ES-I3 (cell line): ENCODE measurements around the gene PEX19.

Experiments
- H3K36me3 ChIP-seq: 2 replicates; pipeline ENCODE4 v1.6.1; 2013; ENCODE audit warnings: mild to moderate bottlenecking, low read length, control low read depth, moderate library complexity; ENCODE audit not compliant: insufficient read depth
- H3K4me1 ChIP-seq: 2 replicates; pipeline ENCODE4 v1.6.1; 2013; ENCODE audit warnings: mild to moderate bottlenecking, control low read depth, low read length; ENCODE audit not compliant: insufficient read depth
- H3K9ac ChIP-seq: 2 replicates; pipeline ENCODE4 v1.6.1; 2013; ENCODE audit warnings: low read depth, mild to moderate bottlenecking, low read length, moderate library complexity
- H3K9me3 ChIP-seq: 2 replicates; pipeline ENCODE4 v1.6.1; 2013; ENCODE audit warnings: mild to moderate bottlenecking, low read length, moderate library complexity; ENCODE audit not compliant: control insufficient read depth, insufficient read depth

Gene PEX19

DNA sequence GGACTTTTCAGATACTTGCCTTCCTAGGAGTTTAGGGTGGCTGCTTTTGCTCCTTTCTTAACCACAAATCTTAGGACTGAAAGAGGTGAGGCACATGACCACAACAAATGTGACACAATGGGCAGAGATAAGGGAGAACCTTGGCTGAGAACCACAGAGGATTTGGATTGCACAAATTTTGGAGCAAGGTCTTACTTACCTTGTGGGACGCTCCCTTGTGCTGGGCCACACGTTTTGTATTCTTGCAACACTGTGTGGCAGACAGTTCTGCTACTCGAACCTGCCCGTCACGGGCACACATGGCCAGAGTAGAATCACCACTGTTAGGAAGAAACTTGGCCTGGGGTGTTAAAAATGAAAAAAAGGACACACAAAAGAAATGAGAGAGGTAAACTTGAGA is 46.5 kb downstream of the PEX19 start:
- no peaks in the 10 kb centered on the region for H3K4me1 ChIP-seq
- peaks cover 26% of the 10 kb centered on the region for H3K36me3 ChIP-seq
- H3K9ac ChIP-seq, result no peak overlapping the region
- H3K9me3 ChIP-seq, result no peaks in the 10 kb centered on the region

DNA sequence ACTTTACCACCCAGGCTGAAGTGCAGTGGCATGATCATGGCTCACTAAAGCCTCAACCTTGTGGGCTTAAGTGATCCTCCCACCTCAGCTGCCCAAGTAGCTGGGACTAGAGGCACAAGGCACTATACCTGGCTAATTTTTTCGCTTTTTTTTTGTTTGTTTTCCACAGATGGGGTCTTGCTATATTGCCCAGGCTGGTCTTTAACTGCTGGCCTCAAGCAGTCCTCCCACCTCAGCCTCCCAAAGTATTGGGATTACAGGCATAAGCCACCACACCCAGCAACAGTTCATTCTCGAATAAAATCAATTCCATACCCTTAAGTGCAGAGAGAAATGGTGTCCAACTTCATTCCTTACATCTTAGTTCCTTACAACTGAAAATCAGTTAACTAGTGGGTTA is 47.4 kb downstream of the PEX19 start:
- no peaks in the 10 kb centered on the region for H3K9me3 ChIP-seq
- no peaks in the 10 kb centered on the region for H3K4me1 ChIP-seq
- peaks cover 25% of the 10 kb centered on the region for H3K36me3 ChIP-seq
- H3K9ac ChIP-seq, result no peak overlapping the region

DNA sequence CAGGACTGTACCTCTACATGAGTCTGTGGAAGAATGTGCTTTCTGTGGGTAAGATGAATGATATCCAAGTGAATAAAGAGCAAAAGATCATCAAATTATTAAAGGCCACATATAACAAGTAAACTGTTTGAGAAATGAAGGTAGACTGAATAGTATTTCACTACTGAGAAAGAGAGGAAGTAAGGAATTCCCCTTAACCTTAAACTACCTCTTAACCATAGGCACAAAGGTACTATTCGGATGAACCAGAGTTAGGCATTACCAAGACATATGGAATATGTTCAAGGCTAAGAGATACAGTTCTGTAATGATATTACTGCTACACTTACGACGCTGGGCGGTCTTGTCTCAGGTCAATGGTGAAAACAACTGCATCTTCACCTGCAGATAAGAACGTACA is 48.1 kb downstream of the PEX19 start:
- H3K9me3 ChIP-seq, result no peaks in the 10 kb centered on the region
- no peaks in the 10 kb centered on the region for H3K4me1 ChIP-seq
- H3K36me3 ChIP-seq, result peaks cover 24% of the 10 kb centered on the region
- H3K9ac ChIP-seq, result no peak overlapping the region

DNA sequence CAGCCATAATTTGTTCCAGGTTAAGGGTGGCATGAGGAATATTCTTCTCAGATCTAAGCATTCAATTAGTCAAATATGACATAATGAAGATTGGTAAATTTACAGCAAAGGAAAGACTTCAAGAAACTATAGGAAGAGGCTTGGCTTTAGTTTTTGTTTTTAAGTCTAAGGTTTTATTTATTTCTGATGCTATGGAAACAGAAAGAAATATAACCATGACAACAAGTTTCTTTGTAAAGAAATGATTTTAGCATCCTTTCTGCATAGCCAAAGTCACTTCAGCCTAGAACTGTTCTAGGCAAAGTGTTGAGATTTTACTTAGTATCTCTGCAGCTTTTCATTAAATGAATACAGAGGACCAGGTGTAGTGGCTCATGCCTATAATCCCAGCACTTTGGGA is 52.0 kb downstream of the PEX19 start:
- no peaks in the 10 kb centered on the region for H3K9me3 ChIP-seq
- H3K9ac ChIP-seq, result no peak overlapping the region
- H3K4me1 ChIP-seq, result no peaks in the 10 kb centered on the region
- H3K36me3 ChIP-seq, result peaks cover 13% of the 10 kb centered on the region

DNA sequence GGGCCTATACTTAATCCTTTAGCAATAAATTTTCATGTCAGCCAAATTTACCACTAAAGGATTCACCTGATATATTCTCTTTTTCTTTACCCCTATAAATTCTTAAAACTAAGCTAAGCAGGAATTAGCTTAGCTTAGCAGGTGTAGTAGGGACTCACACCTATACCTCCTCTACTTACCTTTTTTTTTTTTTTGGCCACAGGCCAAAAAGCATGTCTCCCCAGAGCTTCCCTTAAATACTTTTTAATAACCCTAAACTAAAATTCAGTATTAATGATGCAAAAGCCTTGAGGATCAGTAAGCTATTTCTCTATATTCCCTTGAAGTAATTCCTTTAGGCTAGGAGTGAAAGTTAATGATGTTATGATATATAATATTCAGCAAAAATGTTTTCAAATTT is 56.5 kb downstream of the PEX19 start:
- H3K36me3 ChIP-seq, result peaks cover 34% of the 10 kb centered on the region
- no peaks in the 10 kb centered on the region for H3K4me1 ChIP-seq
- no peaks in the 10 kb centered on the region for H3K9me3 ChIP-seq
- no peak overlapping the region for H3K9ac ChIP-seq

DNA sequence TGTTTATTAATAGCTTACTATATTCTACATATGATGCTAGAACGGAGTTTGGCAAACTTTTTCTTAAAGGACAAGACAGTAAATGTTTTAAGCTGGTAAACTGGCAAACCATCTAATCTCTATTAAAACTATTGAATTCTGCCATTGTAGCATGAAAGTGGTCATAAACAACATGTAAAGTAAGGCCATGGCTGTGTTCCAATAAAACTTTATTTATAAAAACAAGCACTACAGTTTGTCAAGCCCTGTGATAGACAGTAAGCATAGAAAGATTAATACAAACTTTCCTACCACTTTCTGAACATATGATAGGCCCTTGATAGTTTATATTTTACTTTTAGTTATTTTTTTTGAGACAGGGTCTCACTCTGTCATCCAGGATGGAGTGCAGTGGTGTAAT is 57.4 kb downstream of the PEX19 start:
- H3K36me3 ChIP-seq, result peaks cover 36% of the 10 kb centered on the region
- no peaks in the 10 kb centered on the region for H3K4me1 ChIP-seq
- no peak overlapping the region for H3K9ac ChIP-seq
- no peaks in the 10 kb centered on the region for H3K9me3 ChIP-seq

DNA sequence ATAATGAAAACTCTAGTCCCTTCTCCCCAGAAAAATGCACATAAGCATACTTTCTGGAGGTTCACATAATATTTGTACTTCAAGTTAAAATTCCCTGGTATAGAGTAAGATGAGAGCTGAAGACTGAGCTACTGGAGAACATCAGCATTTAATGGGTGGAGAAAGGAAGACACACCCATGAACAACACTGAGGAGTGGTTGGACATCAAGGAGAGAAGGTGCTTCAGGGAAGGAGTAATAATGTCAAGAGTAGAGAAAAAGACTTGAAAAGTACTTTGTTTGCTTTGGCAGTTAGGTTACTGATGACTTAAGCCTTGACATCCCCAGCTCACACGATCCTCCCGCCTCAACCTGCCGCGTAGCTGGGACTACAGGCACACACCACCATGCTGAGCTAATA is 57.9 kb downstream of the PEX19 start:
- Histone ChIP-seq H3K4me1 (no peaks in the 10 kb centered on the region), H3K9ac (no peak overlapping the region), H3K9me3 (no peaks in the 10 kb centered on the region), H3K36me3 (peaks cover 37% of the 10 kb centered on the region)
